GM10266 (cell line): ENCODE measurements around the gene KIF21B.

Experiments
- DNase-seq: peaks from one replicate; pipeline ENCODE4 v3.0.0; 2012; ENCODE audit errors: extremely low spot score
- CTCF ChIP-seq: IDR thresholded peaks from 2 replicates; pipeline ENCODE4 v1.5.1; 2012; ENCODE audit warnings: mild to moderate bottlenecking, low read depth; ENCODE audit not compliant: control insufficient read depth, insufficient read depth; ENCODE audit errors: missing control alignments

KIF21B gene

GRCh38 chr1:200999667-201000066 lies 23.8 kb downstream of the KIF21B start:
- no peak for TF ChIP-seq CTCF
- no peak for DNase-seq

- no peak for DNase-seq
- TF ChIP-seq CTCF, result no peak
Observed at GRCh38 chr1:200998323-200998722, 25.2 kb downstream of the KIF21B start.

- DNase-seq, result no peak
Observed at GRCh38 chr1:200992382-200993048, 31.0 kb downstream of the KIF21B start.

GRCh38 chr1:200991097-200991614 lies 32.4 kb downstream of the KIF21B start:
- TF ChIP-seq CTCF, result no peak
- no peak for DNase-seq

More at GRCh38 chr1:200992382-200993048, 31.0 kb downstream of the KIF21B start:
- no peak for TF ChIP-seq CTCF

GRCh38 chr1:200990114-200990513 lies 33.4 kb downstream of the KIF21B start:
- TF ChIP-seq CTCF, result no peak
- no peak for DNase-seq

GRCh38 chr1:200989337-200989736 lies 34.2 kb downstream of the KIF21B start:
- DNase-seq, result no peak
- TF ChIP-seq CTCF, result no peak

- DNase-seq, result no peak
- no peak for TF ChIP-seq CTCF
Observed at GRCh38 chr1:200988693-200989092, 34.8 kb downstream of the KIF21B start.
